ENCODE data around the gene MANBA.

- no peak for TF ChIP-seq POLR2A (IDR thresholded peaks at IDR 0.05)
- TF ChIP-seq, protein P1, sequence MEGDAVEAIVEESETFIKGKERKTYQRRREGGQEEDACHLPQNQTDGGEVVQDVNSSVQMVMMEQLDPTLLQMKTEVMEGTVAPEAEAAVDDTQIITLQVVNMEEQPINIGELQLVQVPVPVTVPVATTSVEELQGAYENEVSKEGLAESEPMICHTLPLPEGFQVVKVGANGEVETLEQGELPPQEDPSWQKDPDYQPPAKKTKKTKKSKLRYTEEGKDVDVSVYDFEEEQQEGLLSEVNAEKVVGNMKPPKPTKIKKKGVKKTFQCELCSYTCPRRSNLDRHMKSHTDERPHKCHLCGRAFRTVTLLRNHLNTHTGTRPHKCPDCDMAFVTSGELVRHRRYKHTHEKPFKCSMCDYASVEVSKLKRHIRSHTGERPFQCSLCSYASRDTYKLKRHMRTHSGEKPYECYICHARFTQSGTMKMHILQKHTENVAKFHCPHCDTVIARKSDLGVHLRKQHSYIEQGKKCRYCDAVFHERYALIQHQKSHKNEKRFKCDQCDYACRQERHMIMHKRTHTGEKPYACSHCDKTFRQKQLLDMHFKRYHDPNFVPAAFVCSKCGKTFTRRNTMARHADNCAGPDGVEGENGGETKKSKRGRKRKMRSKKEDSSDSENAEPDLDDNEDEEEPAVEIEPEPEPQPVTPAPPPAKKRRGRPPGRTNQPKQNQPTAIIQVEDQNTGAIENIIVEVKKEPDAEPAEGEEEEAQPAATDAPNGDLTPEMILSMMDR (IDR thresholded peaks at IDR 0.05), result no peak
Observed at GRCh38 chr4:102726068-102726467, 34.7 kb downstream of the MANBA start.

Data from esophagus squamous epithelium (tissue), 4 donors.